HCT116 (cell line): ENCODE data around the gene ABR. TPM values are rescaled to one million over a fixed set of nuclear protein-coding genes. Genes with fewer than 3 reads are reported as not detected.
A peak's percentile ranks its signal among the peaks of the same experiment; 100 is the strongest.

ENCODE experiments used
- ATAC-seq: fragments of 200-7000 bp; cut with Tn5 transposase; 2 replicates; pipeline ENCODE4 v1.9.1; 2020; ENCODE audit warnings: mild to moderate bottlenecking, moderate library complexity
- BruUV-seq: library from RNA; stranded (reverse); fragments of 400-500 nt; replicated peaks from 2 replicates; lab custom pipeline; 2021; lab: Mats Ljungman, UMichigan
- CTCF ChIA-PET: fragments of 300-600 bp; sonication (Branson Sonifier 250); formaldehyde crosslinking; loops from one replicate; lab custom pipeline; 2021; ENCODE audit warnings: antibody characterized with exemption; lab: Charles Lee
- POLR2A ChIA-PET: fragments of 300-600, 350-600 bp; sonication (Branson Sonifier 250); formaldehyde crosslinking; loops from one replicate; lab custom pipeline; 2021; ENCODE audit warnings: antibody characterized with exemption; lab: Charles Lee
- RAD21 ChIA-PET, 2 experiments: fragments of 300-600 bp; sonication (Branson Sonifier 250); formaldehyde crosslinking; loops; one replicate each; lab custom pipeline; 2023; ENCODE audit warnings: low total read pairs in 2 of 2; ENCODE audit not compliant: uncharacterized antibody in 2 of 2, unreplicated experiment in 2 of 2, low non-redundant PET in 1 of 2; lab: Charles Lee
- DNase-seq: peaks from one replicate; pipeline ENCODE4 v3.0.0-alpha.2; 2010; ENCODE audit warnings: low read depth, low spot score
- H2AFZ ChIP-seq: fragments of 200-600 bp; shearing (Covaris generic), sonication (generic); 2 replicates; pipeline ENCODE4 v1.6.1; 2017; ENCODE audit warnings: low read depth, mixed run types, mixed read lengths, antibody characterized with exemption, low read length; ENCODE audit not compliant: poor library complexity, severe bottlenecking
- H3K27ac ChIP-seq: 2 replicates; pipeline ENCODE4 v1.5.1; 2012; ENCODE audit warnings: low read depth, low read length
- H3K27me3 ChIP-seq: fragments of 200-600 bp; sonication (generic); 2 replicates; pipeline ENCODE4 v1.6.1; 2016; ENCODE audit warnings: mixed run types, low read length, mixed read lengths; ENCODE audit not compliant: insufficient read depth
- H3K36me3 ChIP-seq, 2 experiments: fragments of 200-500 bp in 1 of 2; fragments of 200-600 bp in 1 of 2; sonication (Bioruptor generic) in 1 of 2; sonication (generic) in 1 of 2; 2 replicates each; pipeline versions ENCODE4 v1.5.1 to v1.6.1; 2014 to 2016; ENCODE audit warnings: low read length in 2 of 2, inconsistent platforms in 1 of 2, mixed read lengths in 1 of 2, mixed run types in 1 of 2; ENCODE audit not compliant: insufficient read depth in 2 of 2, control insufficient read depth in 1 of 2
- H3K4me1 ChIP-seq, 2 experiments: fragments of 200-600 bp in 1 of 2; sonication (generic) in 1 of 2; 2 replicates each; pipeline versions ENCODE4 v1.5.1 to v1.6.1; 2012 to 2017; ENCODE audit warnings: low read length in 2 of 2, inconsistent platforms in 1 of 2, mild to moderate bottlenecking in 1 of 2, mixed read lengths in 1 of 2, mixed run types in 1 of 2, moderate library complexity in 1 of 2; ENCODE audit not compliant: insufficient read depth in 2 of 2, control insufficient read depth in 1 of 2
- H3K4me2 ChIP-seq: fragments of 200-600 bp; sonication (generic); 2 replicates; pipeline ENCODE4 v1.6.1; 2017; ENCODE audit warnings: mixed run types, low read length, mixed read lengths
- H3K4me3 ChIP-seq, 2 experiments: fragments of 200-600 bp in 1 of 2; sonication (generic) in 1 of 2; replicated peaks in 1 of 2; 2 replicates each; pipeline ENCODE4 v1.5.1; 2011 to 2016; ENCODE audit warnings: low read length in 2 of 2, control low read depth in 1 of 2, low read depth in 1 of 2, mild to moderate bottlenecking in 1 of 2, mixed read lengths in 1 of 2, mixed run types in 1 of 2
- H3K79me2 ChIP-seq: fragments of 200-600 bp; sonication (generic); 2 replicates; pipeline ENCODE4 v1.6.1; 2017; ENCODE audit warnings: mild to moderate bottlenecking, mixed run types, low read length, moderate library complexity, mixed read lengths; ENCODE audit not compliant: insufficient read depth
- H3K9ac ChIP-seq: fragments of 200-600 bp; sonication (generic); 2 replicates; pipeline ENCODE4 v1.6.1; 2016; ENCODE audit warnings: low read length, mixed read lengths
- H3K9me2 ChIP-seq: fragments of 200-600 bp; sonication (generic), shearing (Covaris generic); 2 replicates; pipeline ENCODE4 v1.6.1; 2017; ENCODE audit warnings: mixed run types, mild to moderate bottlenecking, moderate library complexity; ENCODE audit not compliant: insufficient read depth
- H3K9me3 ChIP-seq, 2 experiments: fragments of 200-500 bp in 1 of 2; fragments of 200-600 bp in 1 of 2; sonication (Bioruptor generic) in 1 of 2; sonication (generic) in 1 of 2; 2 replicates each; pipeline ENCODE4 v1.6.1; 2014 to 2017; ENCODE audit warnings: low read length in 2 of 2, mixed read lengths in 2 of 2, inconsistent platforms in 1 of 2, low read depth in 1 of 2, mild to moderate bottlenecking in 1 of 2, mixed run types in 1 of 2, moderate library complexity in 1 of 2; ENCODE audit not compliant: control insufficient read depth in 1 of 2, insufficient read depth in 1 of 2
- H4K20me1 ChIP-seq: fragments of 200-600 bp; sonication (generic), shearing (Covaris generic); 2 replicates; pipeline ENCODE4 v1.6.1; 2017; ENCODE audit warnings: mixed run types, mild to moderate bottlenecking, moderate library complexity; ENCODE audit not compliant: insufficient read depth
- EGR1 ChIP-seq: IDR thresholded peaks from 2 replicates; pipeline ENCODE4 v1.6.1; 2012; ENCODE audit warnings: low read depth
- ELF1 ChIP-seq: IDR thresholded peaks from 2 replicates; pipeline ENCODE4 v1.6.1; 2012; ENCODE audit warnings: low read depth, borderline replicate concordance
- EZH2 ChIP-seq: fragments of 200-600 bp; sonication (generic); IDR thresholded peaks from 2 replicates; pipeline ENCODE4 v1.6.1; 2017; ENCODE audit warnings: antibody characterized with exemption, mixed run types
- EZH2phosphoT487 ChIP-seq: fragments of 200-600 bp; IDR thresholded peaks from 2 replicates; pipeline ENCODE4 v1.6.1; 2018; ENCODE audit warnings: antibody characterized with exemption, borderline replicate concordance
- FOSL1 ChIP-seq: IDR thresholded peaks from 2 replicates; pipeline ENCODE4 v1.6.1; 2012; ENCODE audit warnings: low read depth
- SIN3A ChIP-seq: IDR thresholded peaks from 2 replicates; pipeline ENCODE4 v1.6.1; 2012; ENCODE audit warnings: low read depth
- ZNF274 ChIP-seq: fragments of 200-500 bp; sonication (Bioruptor generic); IDR thresholded peaks from 2 replicates; pipeline ENCODE4 v1.6.1; 2014; ENCODE audit warnings: mild to moderate bottlenecking, low read depth, low read length, inconsistent platforms
- intact Hi-C: fragments of 100-400 bp; cut with micrococcal nuclease; formaldehyde crosslinking; loops from 2 replicates; pipeline ENCODE4 v1.10.0; 2022
- total RNA-seq: library from RNA; stranded (reverse); gene quantifications from one replicate; pipeline ENCODE4 v1.2.1, GENCODE V29; 2021; ENCODE audit not compliant: unreplicated experiment
- TF ChIP-seq, protein P1 (sequence below): IDR thresholded peaks from 2 replicates; pipeline ENCODE4 v1.6.1; 2011; ENCODE audit warnings: mild to moderate bottlenecking, low read length, moderate library complexity; ENCODE audit not compliant: insufficient replicate concordance; ENCODE audit errors: extremely low read depth

The ABR gene
- total RNA-seq, 1 experiment from 2014 or later, result 58.5 TPM

DNA sequence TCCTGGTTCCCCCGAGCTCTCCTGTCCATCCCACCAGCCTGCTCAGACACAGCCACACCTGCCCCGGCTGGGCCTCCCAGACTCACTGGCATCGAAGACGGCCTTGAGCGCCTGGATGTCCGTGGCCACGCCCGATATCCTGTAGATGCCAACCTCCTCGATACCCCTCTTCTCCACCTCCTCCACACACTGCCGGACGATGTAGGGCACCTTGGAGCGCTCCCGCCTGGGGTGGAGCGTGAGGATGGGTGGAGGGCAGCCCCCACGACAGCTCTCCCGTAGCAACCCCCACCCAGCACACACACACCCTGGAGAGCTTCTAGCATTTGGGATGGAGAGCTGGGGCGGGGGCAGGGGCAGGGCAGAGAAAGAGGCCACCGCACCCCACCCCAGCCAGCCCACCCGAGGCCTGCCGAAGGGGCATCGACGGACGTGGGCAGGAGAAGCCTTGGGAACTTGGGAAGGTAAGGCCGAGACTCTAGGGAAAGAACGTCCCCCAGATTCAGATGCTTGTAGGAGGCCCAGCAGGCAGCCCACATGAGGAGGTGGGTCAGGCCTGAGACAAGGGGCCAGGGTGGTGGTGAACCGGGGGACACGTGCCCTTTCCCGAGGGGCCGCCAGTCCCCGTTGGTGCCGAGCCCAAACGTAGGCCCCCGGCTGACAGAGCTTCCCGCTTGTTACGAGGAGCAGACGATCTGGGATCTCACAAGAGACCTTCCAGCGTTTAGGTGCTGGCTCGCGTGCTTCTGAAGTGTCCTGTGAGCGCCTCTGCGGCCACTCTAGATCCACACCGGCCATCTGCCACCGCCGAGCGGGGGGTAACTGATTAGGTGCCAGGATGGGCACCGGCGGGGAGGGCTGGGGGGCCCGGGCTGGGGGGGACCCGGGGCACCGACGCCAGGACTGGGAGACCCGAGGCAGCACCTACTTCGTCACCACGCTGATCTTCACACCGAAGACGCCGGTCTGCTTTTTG, 167.7 kb downstream of the ABR start:
- intact Hi-C loops, result no loop called here
- ChIA-PET POLR2A (no interaction called here), RAD21 (no interaction called here), CTCF (no interaction called here)
- H3K4me3 ChIP-seq, result no peak overlapping the region
- H3K79me2 ChIP-seq, result no peaks in the 10 kb centered on the region
- ATAC-seq (0 out of 2 replicates have a peak, but pooled peaks have one; percentile 15), DNase-seq (no peak)
- no peak overlapping the region for H2AFZ ChIP-seq
- H3K4me2 ChIP-seq, result no peak overlapping the region
- no peaks in the 10 kb centered on the region for H3K9me3 ChIP-seq
- TF ChIP-seq EGR1 (no peak), ELF1 (no peak), SIN3A (no peak), EZH2phosphoT487 (no peak), FOSL1 (no peak), EZH2 (no peak), ZNF274 (no peak)
- TF ChIP-seq, protein P1, sequence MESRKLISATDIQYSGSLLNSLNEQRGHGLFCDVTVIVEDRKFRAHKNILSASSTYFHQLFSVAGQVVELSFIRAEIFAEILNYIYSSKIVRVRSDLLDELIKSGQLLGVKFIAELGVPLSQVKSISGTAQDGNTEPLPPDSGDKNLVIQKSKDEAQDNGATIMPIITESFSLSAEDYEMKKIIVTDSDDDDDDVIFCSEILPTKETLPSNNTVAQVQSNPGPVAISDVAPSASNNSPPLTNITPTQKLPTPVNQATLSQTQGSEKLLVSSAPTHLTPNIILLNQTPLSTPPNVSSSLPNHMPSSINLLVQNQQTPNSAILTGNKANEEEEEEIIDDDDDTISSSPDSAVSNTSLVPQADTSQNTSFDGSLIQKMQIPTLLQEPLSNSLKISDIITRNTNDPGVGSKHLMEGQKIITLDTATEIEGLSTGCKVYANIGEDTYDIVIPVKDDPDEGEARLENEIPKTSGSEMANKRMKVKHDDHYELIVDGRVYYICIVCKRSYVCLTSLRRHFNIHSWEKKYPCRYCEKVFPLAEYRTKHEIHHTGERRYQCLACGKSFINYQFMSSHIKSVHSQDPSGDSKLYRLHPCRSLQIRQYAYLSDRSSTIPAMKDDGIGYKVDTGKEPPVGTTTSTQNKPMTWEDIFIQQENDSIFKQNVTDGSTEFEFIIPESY, result no peak
- TF ChIP-seq, all 23 proteins: peak for 0
- BruUV-seq, result no TSS peak
- H3K9ac ChIP-seq, result no peak overlapping the region
- H3K27me3 ChIP-seq, result no peaks in the 10 kb centered on the region
- no peaks in the 10 kb centered on the region for H3K4me1 ChIP-seq
- no peaks in the 10 kb centered on the region for H4K20me1 ChIP-seq
- no peak overlapping the region for H3K27ac ChIP-seq
- no peaks in the 10 kb centered on the region for H3K9me2 ChIP-seq
- peaks cover 0 to 2% of the 10 kb centered on the region in 2 experiments; a peak in 1 of 4 replicates for H3K36me3 ChIP-seq
